CD4-positive, alpha-beta T cell (primary cell): ENCODE data around the gene KCNE1. TPM values are rescaled to one million over a fixed set of nuclear protein-coding genes. Genes with fewer than 3 reads are reported as not detected.

Experiments
- ATAC-seq: fragments of 200-7000 bp; cut with Tn5 transposase; one replicate; pipeline ENCODE4 v1.10.0; 2022; ENCODE audit warnings: mild to moderate bottlenecking; ENCODE audit not compliant: poor library complexity
- CTCF ChIA-PET: fragments of 350-600 bp; sonication (Branson Sonifier 250); formaldehyde crosslinking; loops from one replicate; lab custom pipeline; 2021; ENCODE audit warnings: antibody characterized with exemption, inconsistent platforms; lab: Charles Lee
- POLR2A ChIA-PET: fragments of 350-600 bp; sonication (Branson Sonifier 250); formaldehyde crosslinking; loops from one replicate; lab custom pipeline; 2021; ENCODE audit warnings: antibody characterized with exemption, inconsistent platforms; lab: Charles Lee
- DNase-seq, 14 experiments: peaks; one replicate each; pipeline ENCODE4 v3.0.0-alpha.2; 2013 to 2020; ENCODE audit warnings: mixed read lengths in 2 of 14
- H3K27ac ChIP-seq, 2 donors: one replicate each; pipeline versions ENCODE4 v1.5.1 to v1.7.0; 2013; ENCODE audit warnings: low read length in 2 of 2, low read depth in 1 of 2, mild to moderate bottlenecking in 1 of 2
- H3K27me3 ChIP-seq, 2 experiments: 1 replicate in 1 of 2; 2 replicates in 1 of 2; pipeline versions ENCODE4 v1.6.1 to v1.7.0; 2013; ENCODE audit warnings: low read length in 2 of 2, control low read depth in 1 of 2, mild to moderate bottlenecking in 1 of 2, moderate library complexity in 1 of 2; ENCODE audit not compliant: insufficient read depth in 2 of 2, control insufficient read depth in 1 of 2
- H3K36me3 ChIP-seq: one replicate; pipeline ENCODE4 v1.6.1; 2013; ENCODE audit warnings: low read length, control low read depth; ENCODE audit not compliant: insufficient read depth
- H3K4me1 ChIP-seq: one replicate; pipeline ENCODE4 v1.6.1; 2013; ENCODE audit warnings: low read length, control low read depth; ENCODE audit not compliant: insufficient read depth
- H3K4me3 ChIP-seq: one replicate; pipeline ENCODE4 v1.5.1; 2013; ENCODE audit warnings: mild to moderate bottlenecking, low read length, moderate library complexity
- H3K9me3 ChIP-seq, 2 experiments: 1 replicate in 1 of 2; 2 replicates in 1 of 2; pipeline versions ENCODE4 v1.6.1 to v1.7.0; 2013; ENCODE audit warnings: low read length in 2 of 2, mild to moderate bottlenecking in 2 of 2, control low read depth in 1 of 2, moderate library complexity in 1 of 2; ENCODE audit not compliant: control insufficient read depth in 1 of 2, insufficient read depth in 1 of 2
- H3K27ac Mint-ChIP-seq: one replicate; pipeline ENCODE4 v1.8.0; 2020; ENCODE audit warnings: mixed read lengths
- H3K27me3 Mint-ChIP-seq: one replicate; pipeline ENCODE4 v1.8.0; 2021; ENCODE audit warnings: mixed read lengths
- H3K36me3 Mint-ChIP-seq: one replicate; pipeline ENCODE4 v1.8.0; 2021; ENCODE audit warnings: low read depth, mixed read lengths
- H3K4me1 Mint-ChIP-seq: one replicate; pipeline ENCODE4 v1.8.0; 2021; ENCODE audit warnings: low read depth, mixed read lengths
- H3K4me3 Mint-ChIP-seq: one replicate; pipeline ENCODE4 v1.8.0; 2020; ENCODE audit warnings: mild to moderate bottlenecking, mixed read lengths
- H3K9me3 Mint-ChIP-seq: one replicate; pipeline ENCODE4 v1.8.0; 2020; ENCODE audit warnings: mixed read lengths
- CTCF ChIP-seq: fragments of 200-600 bp; IDR thresholded peaks from one replicate; pipeline ENCODE4 v1.8.0; 2022; ENCODE audit warnings: antibody characterized with exemption, mild to moderate bottlenecking
- intact Hi-C, 2 experiments: fragments of 100-400 bp; cut with DNase I in 1 of 2; cut with micrococcal nuclease in 1 of 2; formaldehyde crosslinking; loops; one replicate each; pipeline versions ENCODE4 v1.15.1 to v1.9.0; 2023 to 2025; cut with DNase I, micrococcal nuclease
- total RNA-seq, 174 experiments: library from RNA in 2 of 174; stranded (reverse) in 2 of 174; gene quantifications; one replicate each; pipeline ENCODE4 v1.2.3 and lab custom pipeline; 2021 to 2026

The KCNE1 gene
- total RNA-seq, 2 experiments from 2014 or later = not detected

GRCh38 chr21:34522284-34522683 is 10.3 kb upstream of the KCNE1 start:
- Mint-ChIP-seq H3K4me3 (no peak overlapping the region), H3K36me3 (peaks cover 13% of the 10 kb centered on the region), H3K27me3 (no peaks in the 10 kb centered on the region), H3K27ac (no peak overlapping the region), H3K4me1 (peaks cover 21% of the 10 kb centered on the region), H3K9me3 (no peaks in the 10 kb centered on the region)
- Histone ChIP-seq H3K27me3 (no peaks in the 10 kb centered on the region), H3K9me3 (no peaks in the 10 kb centered on the region), H3K4me3 (no peak overlapping the region), H3K27ac (no peak overlapping the region), H3K4me1 (peaks cover 7% of the 10 kb centered on the region), H3K36me3 (peaks cover 7% of the 10 kb centered on the region)
- no peak for ATAC-seq
- CTCF ChIA-PET = interaction anchor here (0.7 kb wide), 1 partner anchor 1008 kb away, joined by 5 read pairs; no protein-coding TSS in a partner anchor
- POLR2A ChIA-PET = no interaction called here
- no peak for DNase-seq
- intact Hi-C loops = no loop called here
- no peak for TF ChIP-seq CTCF

DNA sequence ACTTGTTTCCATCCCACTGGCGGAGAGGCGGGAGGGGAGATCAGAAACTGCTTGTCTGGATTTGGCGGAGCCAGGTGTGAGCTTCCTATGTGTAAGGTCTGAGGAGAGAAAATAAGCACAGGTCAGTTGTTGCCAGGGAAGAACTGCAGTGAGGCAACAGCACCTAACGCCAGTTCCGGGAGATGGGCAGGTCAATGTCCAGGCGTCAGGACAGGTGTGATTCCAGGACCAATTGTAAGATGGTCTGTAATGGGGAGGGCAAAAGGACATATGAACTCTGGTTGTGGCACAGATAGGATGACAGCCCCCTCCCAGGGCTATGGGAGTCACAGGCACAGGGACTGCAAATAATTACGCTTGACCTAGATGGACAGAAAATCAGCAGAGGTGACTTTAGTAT is 9.6 kb upstream of the KCNE1 start:
- CTCF ChIA-PET = no interaction called here

GRCh38 chr21:34520764-34521508 is 8.9 kb upstream of the KCNE1 start:
- Histone ChIP-seq H3K4me1 (no peaks in the 10 kb centered on the region), H3K27ac (no peak overlapping the region), H3K9me3 (no peaks in the 10 kb centered on the region), H3K4me3 (no peak overlapping the region), H3K27me3 (no peaks in the 10 kb centered on the region), H3K36me3 (peaks cover 7% of the 10 kb centered on the region)
- ATAC-seq (no peak), DNase-seq (peak in 1 of 14 experiments; percentile 11)
- Mint-ChIP-seq H3K36me3 (peaks cover 13% of the 10 kb centered on the region), H3K27me3 (no peaks in the 10 kb centered on the region), H3K4me3 (no peak overlapping the region), H3K4me1 (peaks cover 9% of the 10 kb centered on the region), H3K9me3 (no peaks in the 10 kb centered on the region), H3K27ac (no peak overlapping the region)
- POLR2A ChIA-PET = no interaction called here
- CTCF ChIA-PET = no interaction called here
- TF ChIP-seq CTCF = no peak
- intact Hi-C loops = no loop called here

More for the DNA sequence above, 9.6 kb upstream of the KCNE1 start:
- H3K4me3 Mint-ChIP-seq = no peak overlapping the region
- H3K9me3 Mint-ChIP-seq = no peaks in the 10 kb centered on the region
- peaks cover 2% of the 10 kb centered on the region for H3K4me1 ChIP-seq
- H3K27ac Mint-ChIP-seq = no peak overlapping the region
- no peaks in the 10 kb centered on the region for H3K27me3 Mint-ChIP-seq
- no peak overlapping the region for H3K4me3 ChIP-seq
- peaks cover 14% of the 10 kb centered on the region for H3K4me1 Mint-ChIP-seq
- H3K27ac ChIP-seq = no peak overlapping the region
- no peak for TF ChIP-seq CTCF
- peaks cover 13% of the 10 kb centered on the region for H3K36me3 Mint-ChIP-seq
- H3K36me3 ChIP-seq = peaks cover 7% of the 10 kb centered on the region
- ATAC-seq (no peak), DNase-seq (no peak)
- intact Hi-C loops = no loop called here
- no peaks in the 10 kb centered on the region for H3K9me3 ChIP-seq
- POLR2A ChIA-PET = no interaction called here
- H3K27me3 ChIP-seq = no peaks in the 10 kb centered on the region
